ENCODE measurements around the gene POLD1.

Gene POLD1

GRCh38 chr19:50415661-50416033 is 31.5 kb downstream of the POLD1 start:
- 96% methylated on average over 19 of the region's 22 CpGs for WGBS
- no peak overlapping the region for H2BK5ac ChIP-seq (ENCODE audit: low read depth, low read length, poor library complexity, severe bottlenecking)
- H3K4me2 ChIP-seq (ENCODE audit: low read length, poor library complexity, severe bottlenecking): no peak overlapping the region
- no peaks in the 10 kb centered on the region for H3K79me1 ChIP-seq (replicated peaks; ENCODE audit: low read length, poor library complexity, severe bottlenecking)
- no peaks in the 10 kb centered on the region for H3K9me3 ChIP-seq (ENCODE audit: control insufficient read depth, low read length)
- H3K36me3 ChIP-seq (ENCODE audit: control insufficient read depth in 1 of 2, insufficient read depth in 2 of 2, low read depth in 1 of 2, low read length in 2 of 2): peaks cover 0 to 39% of the 10 kb centered on the region in 2 experiments
- H3K4me3 ChIP-seq (ENCODE audit: insufficient read depth in 1 of 2, low read depth in 1 of 2, low read length in 2 of 2): no peak overlapping the region
- H2AK5ac ChIP-seq (ENCODE audit: low read length, severe bottlenecking): no peak overlapping the region
- no peak overlapping the region for H2AFZ ChIP-seq (ENCODE audit: low read depth, low read length)
- no peak overlapping the region for H3K9ac ChIP-seq (ENCODE audit: low read length)
- H4K8ac ChIP-seq (ENCODE audit: low read length): no peak overlapping the region
- H4K91ac ChIP-seq (ENCODE audit: low read length): no peak overlapping the region
- no peak overlapping the region for H2BK120ac ChIP-seq (ENCODE audit: low read depth, low read length)
- H3K4ac ChIP-seq (ENCODE audit: low read depth in 1 of 2, low read length in 2 of 2): no peak overlapping the region
- no peak overlapping the region for H3K14ac ChIP-seq (ENCODE audit: low read length in 2 of 2)
- no peak overlapping the region for H3K18ac ChIP-seq (ENCODE audit: low read depth in 1 of 2, low read length in 2 of 2)
- no peak overlapping the region for H2BK12ac ChIP-seq (ENCODE audit: low read length in 2 of 2)
- H3K4me1 ChIP-seq (ENCODE audit: control insufficient read depth, insufficient read depth, low read depth, low read length): peaks cover 13% of the 10 kb centered on the region
- no peak overlapping the region for H3K23ac ChIP-seq (ENCODE audit: low read length in 2 of 2)
- DNase-seq: no peak
- peaks cover 23 to 28% of the 10 kb centered on the region in 2 experiments for H3K27me3 ChIP-seq (ENCODE audit: control insufficient read depth in 1 of 2, insufficient read depth in 1 of 2, low read length in 2 of 2)
- H3K27ac ChIP-seq (ENCODE audit: low read length, poor library complexity, severe bottlenecking): no peak overlapping the region
- no peak overlapping the region for H2BK15ac ChIP-seq (ENCODE audit: low read depth, poor library complexity, severe bottlenecking)

- WGBS: 91% methylated on average over 34 of the region's 35 CpGs
Observed at GRCh38 chr19:50416034-50416977, 32.2 kb downstream of the POLD1 start.

GRCh38 chr19:50417111-50418081 is 33.2 kb downstream of the POLD1 start:
- H3K36me3 ChIP-seq (ENCODE audit: control insufficient read depth in 1 of 2, insufficient read depth in 2 of 2, low read depth in 1 of 2, low read length in 2 of 2): peaks cover 0 to 36% of the 10 kb centered on the region in 2 experiments
- no peak overlapping the region for H3K14ac ChIP-seq (ENCODE audit: low read length in 2 of 2)
- no peak for DNase-seq
- H3K23ac ChIP-seq (ENCODE audit: low read length in 2 of 2): no peak overlapping the region
- H3K9me3 ChIP-seq (ENCODE audit: control insufficient read depth, low read length): peaks cover 2% of the 10 kb centered on the region
- no peak overlapping the region for H2BK120ac ChIP-seq (ENCODE audit: low read depth, low read length)
- H3K79me1 ChIP-seq (replicated peaks; ENCODE audit: low read length, poor library complexity, severe bottlenecking): no peaks in the 10 kb centered on the region
- no peak overlapping the region for H2AFZ ChIP-seq (ENCODE audit: low read depth, low read length)
- H3K4ac ChIP-seq (ENCODE audit: low read depth in 1 of 2, low read length in 2 of 2): no peak overlapping the region
- no peak overlapping the region for H3K9ac ChIP-seq (ENCODE audit: low read length)
- no peak overlapping the region for H3K18ac ChIP-seq (ENCODE audit: low read depth in 1 of 2, low read length in 2 of 2)
- 87% methylated on average over 36 of the region's 42 CpGs for WGBS
- H3K27ac ChIP-seq (ENCODE audit: low read length, poor library complexity, severe bottlenecking): no peak overlapping the region
- H4K8ac ChIP-seq (ENCODE audit: low read length): no peak overlapping the region
- peaks cover 23 to 33% of the 10 kb centered on the region in 2 experiments for H3K27me3 ChIP-seq (ENCODE audit: control insufficient read depth in 1 of 2, insufficient read depth in 1 of 2, low read length in 2 of 2)
- H2BK12ac ChIP-seq (ENCODE audit: low read length in 2 of 2): no peak overlapping the region
- H3K4me3 ChIP-seq (ENCODE audit: insufficient read depth in 1 of 2, low read depth in 1 of 2, low read length in 2 of 2): no peak overlapping the region
- H2BK15ac ChIP-seq (ENCODE audit: low read depth, poor library complexity, severe bottlenecking): no peak overlapping the region
- no peak overlapping the region for H3K4me2 ChIP-seq (ENCODE audit: low read length, poor library complexity, severe bottlenecking)
- H3K4me1 ChIP-seq (ENCODE audit: control insufficient read depth, insufficient read depth, low read depth, low read length): peaks cover 13% of the 10 kb centered on the region
- no peak overlapping the region for H2BK5ac ChIP-seq (ENCODE audit: low read depth, low read length, poor library complexity, severe bottlenecking)
- H2AK5ac ChIP-seq (ENCODE audit: low read length, severe bottlenecking): no peak overlapping the region
- H4K91ac ChIP-seq (ENCODE audit: low read length): no peak overlapping the region

More at GRCh38 chr19:50416034-50416977, 32.2 kb downstream of the POLD1 start:
- Histone ChIP-seq H4K8ac (ENCODE audit: low read length) (no peak overlapping the region), H3K4ac (ENCODE audit: low read depth in 1 of 2, low read length in 2 of 2) (no peak overlapping the region), H2BK120ac (ENCODE audit: low read depth, low read length) (no peak overlapping the region), H3K9me3 (ENCODE audit: control insufficient read depth, low read length) (peaks cover 2% of the 10 kb centered on the region), H3K18ac (ENCODE audit: low read depth in 1 of 2, low read length in 2 of 2) (no peak overlapping the region), H3K4me1 (ENCODE audit: control insufficient read depth, insufficient read depth, low read depth, low read length) (peaks cover 13% of the 10 kb centered on the region), H3K36me3 (ENCODE audit: control insufficient read depth in 1 of 2, insufficient read depth in 2 of 2, low read depth in 1 of 2, low read length in 2 of 2) (peaks cover 0 to 36% of the 10 kb centered on the region in 2 experiments), H3K14ac (ENCODE audit: low read length in 2 of 2) (no peak overlapping the region), H2BK5ac (ENCODE audit: low read depth, low read length, poor library complexity, severe bottlenecking) (no peak overlapping the region), H3K23ac (ENCODE audit: low read length in 2 of 2) (no peak overlapping the region), H4K91ac (ENCODE audit: low read length) (no peak overlapping the region), H3K79me1 (replicated peaks; ENCODE audit: low read length, poor library complexity, severe bottlenecking) (no peaks in the 10 kb centered on the region), H3K27ac (ENCODE audit: low read length, poor library complexity, severe bottlenecking) (no peak overlapping the region), H2AK5ac (ENCODE audit: low read length, severe bottlenecking) (no peak overlapping the region), H2AFZ (ENCODE audit: low read depth, low read length) (no peak overlapping the region), H3K27me3 (ENCODE audit: control insufficient read depth in 1 of 2, insufficient read depth in 1 of 2, low read length in 2 of 2) (peaks cover 23 to 28% of the 10 kb centered on the region in 2 experiments), H3K9ac (ENCODE audit: low read length) (no peak overlapping the region), H3K4me3 (ENCODE audit: insufficient read depth in 1 of 2, low read depth in 1 of 2, low read length in 2 of 2) (no peak overlapping the region), H2BK15ac (ENCODE audit: low read depth, poor library complexity, severe bottlenecking) (no peak overlapping the region), H2BK12ac (ENCODE audit: low read length in 2 of 2) (no peak overlapping the region), H3K4me2 (ENCODE audit: low read length, poor library complexity, severe bottlenecking) (no peak overlapping the region)
- no peak for DNase-seq

All from mesenchymal stem cell (in vitro differentiated cells and primary cell).